Smooth muscle cell (in vitro differentiated cells): Measurements from ENCODE around the gene DHX8. TPM values are rescaled to one million over a fixed set of nuclear protein-coding genes. Genes with fewer than 3 reads are reported as not detected.

Source experiments
- DNase-seq: peaks from one replicate; lab custom pipeline; 2025; ENCODE audit not compliant: unreplicated experiment; lab: John Stamatoyannopoulos, UW
- H2AFZ ChIP-seq: fragments of 200-600 bp; sonication (generic); 2 replicates; pipeline ENCODE4 v1.6.0; 2016; ENCODE audit warnings: antibody characterized with exemption, low read depth, mild to moderate bottlenecking
- H3F3A ChIP-seq: fragments of 200-600 bp; sonication (generic); 2 replicates; pipeline ENCODE4 v1.6.0; 2017; ENCODE audit warnings: antibody characterized with exemption, low read depth
- H3K27ac ChIP-seq: fragments of 200-600 bp; sonication (generic); 2 replicates; pipeline ENCODE4 v1.5.1; 2016; ENCODE audit warnings: low read depth, mild to moderate bottlenecking
- H3K27me3 ChIP-seq: fragments of 200-600 bp; sonication (generic); 2 replicates; pipeline ENCODE4 v1.6.1; 2016; ENCODE audit warnings: low read depth, mild to moderate bottlenecking
- H3K36me3 ChIP-seq: fragments of 200-600 bp; sonication (generic); 2 replicates; pipeline ENCODE4 v1.5.1; 2016; ENCODE audit warnings: low read depth
- H3K4me1 ChIP-seq: fragments of 200-600 bp; sonication (generic); 2 replicates; pipeline ENCODE4 v1.5.1; 2016; ENCODE audit warnings: low read depth
- H3K4me2 ChIP-seq: fragments of 200-600 bp; sonication (generic); 2 replicates; pipeline ENCODE4 v1.6.0; 2016; ENCODE audit warnings: mild to moderate bottlenecking
- H3K4me3 ChIP-seq: fragments of 200-600 bp; sonication (generic); 2 replicates; pipeline ENCODE4 v1.5.1; 2016; ENCODE audit warnings: mild to moderate bottlenecking
- H3K79me2 ChIP-seq: fragments of 200-600 bp; sonication (generic); 2 replicates; pipeline ENCODE4 v1.6.0; 2016; ENCODE audit warnings: low read depth, mild to moderate bottlenecking
- H3K9ac ChIP-seq: fragments of 200-600 bp; sonication (generic); 2 replicates; pipeline ENCODE4 v1.6.0; 2016; ENCODE audit warnings: low read depth
- H3K9me3 ChIP-seq: fragments of 200-600 bp; sonication (generic); replicated peaks from 2 replicates; pipeline ENCODE4 v1.5.1; 2016; ENCODE audit warnings: low read depth
- H4K20me1 ChIP-seq: fragments of 200-600 bp; sonication (generic); 2 replicates; pipeline ENCODE4 v1.6.0; 2016; ENCODE audit warnings: low read depth
- WGBS: methylation state at CpG from one replicate; pipeline ENCODE4 v1.1.7; 2016; ENCODE audit warnings: low lambda C conversion rate; 5-methylcytosine and 5-hydroxymethylcytosine counted together
- polyA plus RNA-seq: library from polyadenylated mRNA; unstranded; fragments of >200 nt; fragmentation: Nextera tagmentation; extraction: Ambion mirVana; gene quantifications from 2 replicates; pipeline ENCODE4 v1.2.1, GENCODE V29; 2016
- total RNA-seq: library from RNA; depleted of rRNA; stranded (reverse); fragments of >200 nt; gene quantifications from 2 replicates; pipeline ENCODE4 v1.2.3, GENCODE V29; 2014
- TF ChIP-seq, protein P1 (sequence below): fragments of 200-600 bp; sonication (generic); IDR thresholded peaks from 2 replicates; pipeline ENCODE4 v1.5.1; 2017; ENCODE audit warnings: borderline replicate concordance, mild to moderate bottlenecking, antibody characterized with exemption; ENCODE audit not compliant: insufficient read depth, poor library complexity, severe bottlenecking

DHX8 gene
- total and polyA plus RNA-seq, 2 experiments from 2014 or later, result 24.4 to 36.9 TPM

DNA sequence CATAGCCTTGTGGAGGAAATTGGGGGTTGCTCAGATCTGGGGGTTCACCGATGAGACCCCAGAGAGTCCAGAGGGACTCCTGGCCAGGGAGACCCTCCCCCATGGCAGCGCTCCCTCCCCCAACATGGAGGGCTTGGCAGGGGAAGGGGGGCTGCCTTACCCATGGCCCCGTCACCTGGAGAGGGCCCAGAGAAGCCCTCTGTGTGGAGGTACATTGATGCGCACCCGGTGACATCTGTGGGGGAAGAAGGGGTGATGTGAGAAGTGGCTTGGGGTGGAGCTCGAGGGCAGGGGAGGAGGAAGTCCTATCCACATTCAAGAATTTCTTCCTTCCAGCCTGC, 46.1 kb downstream of the DHX8 start:
- H3K36me3 ChIP-seq, result peaks cover 3% of the 10 kb centered on the region
- DNase-seq, result no peak
- H3K4me3 ChIP-seq, result peak overlapping the region; percentile 30
- H3F3A ChIP-seq, result peaks cover 3% of the 10 kb centered on the region
- 76% methylated on average over 6 of the region's 6 CpGs for WGBS
- H3K79me2 ChIP-seq, result no peaks in the 10 kb centered on the region
- H4K20me1 ChIP-seq, result no peaks in the 10 kb centered on the region
- peaks cover 18% of the 10 kb centered on the region for H3K4me1 ChIP-seq
- no peaks in the 10 kb centered on the region for H3K27me3 ChIP-seq
- H2AFZ ChIP-seq, result no peak overlapping the region
- H3K9me3 ChIP-seq, result no peaks in the 10 kb centered on the region
- peak overlapping the region; percentile 87 for H3K27ac ChIP-seq
- peak overlapping the region; percentile 74 for H3K4me2 ChIP-seq
- TF ChIP-seq, protein P1, sequence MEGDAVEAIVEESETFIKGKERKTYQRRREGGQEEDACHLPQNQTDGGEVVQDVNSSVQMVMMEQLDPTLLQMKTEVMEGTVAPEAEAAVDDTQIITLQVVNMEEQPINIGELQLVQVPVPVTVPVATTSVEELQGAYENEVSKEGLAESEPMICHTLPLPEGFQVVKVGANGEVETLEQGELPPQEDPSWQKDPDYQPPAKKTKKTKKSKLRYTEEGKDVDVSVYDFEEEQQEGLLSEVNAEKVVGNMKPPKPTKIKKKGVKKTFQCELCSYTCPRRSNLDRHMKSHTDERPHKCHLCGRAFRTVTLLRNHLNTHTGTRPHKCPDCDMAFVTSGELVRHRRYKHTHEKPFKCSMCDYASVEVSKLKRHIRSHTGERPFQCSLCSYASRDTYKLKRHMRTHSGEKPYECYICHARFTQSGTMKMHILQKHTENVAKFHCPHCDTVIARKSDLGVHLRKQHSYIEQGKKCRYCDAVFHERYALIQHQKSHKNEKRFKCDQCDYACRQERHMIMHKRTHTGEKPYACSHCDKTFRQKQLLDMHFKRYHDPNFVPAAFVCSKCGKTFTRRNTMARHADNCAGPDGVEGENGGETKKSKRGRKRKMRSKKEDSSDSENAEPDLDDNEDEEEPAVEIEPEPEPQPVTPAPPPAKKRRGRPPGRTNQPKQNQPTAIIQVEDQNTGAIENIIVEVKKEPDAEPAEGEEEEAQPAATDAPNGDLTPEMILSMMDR, result no peak
- peak overlapping the region; percentile 42 for H3K9ac ChIP-seq

DNA sequence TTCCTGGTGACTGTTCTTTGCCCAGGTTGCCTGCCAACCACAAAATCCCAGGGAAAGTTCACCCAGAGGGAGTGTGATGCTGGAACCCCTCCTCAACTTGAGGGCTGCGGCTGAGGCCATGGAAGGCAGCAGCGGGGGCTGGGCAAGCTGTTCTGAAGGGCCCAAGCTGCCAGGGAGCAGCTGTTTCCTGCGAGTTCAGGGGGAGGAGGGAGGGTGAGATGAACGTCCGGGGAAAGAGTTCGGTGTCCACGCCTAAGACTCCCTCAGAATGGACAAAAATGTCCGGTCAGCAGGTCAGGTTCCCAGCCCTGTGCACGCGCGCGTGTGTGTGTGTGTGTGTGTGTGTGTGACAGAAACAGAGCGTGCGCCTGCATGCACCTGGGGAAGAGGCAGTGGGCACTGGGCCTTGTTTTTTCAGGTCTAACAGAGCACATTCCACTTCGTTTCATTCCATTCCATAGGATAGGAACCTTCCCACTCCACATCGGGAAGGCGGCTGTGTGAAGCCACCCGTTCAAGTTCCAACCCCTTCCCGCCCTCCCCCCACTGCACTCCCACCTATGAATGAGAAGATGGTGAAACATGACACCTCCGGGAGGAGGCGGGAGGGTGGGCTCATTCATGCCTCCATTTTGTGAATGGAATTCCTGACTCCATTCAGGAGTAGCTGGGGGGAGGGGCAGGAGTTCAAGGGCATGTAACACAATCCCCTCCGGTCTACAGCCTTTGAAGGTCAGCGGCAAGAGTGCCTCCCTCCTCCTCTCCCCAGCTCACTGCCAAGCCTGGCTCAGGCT, 46.7 kb downstream of the DHX8 start:
- TF ChIP-seq, protein P1, result no peak
- Histone ChIP-seq H3F3A (peaks cover 3% of the 10 kb centered on the region), H3K4me2 (peak overlapping the region; percentile 74), H3K79me2 (no peaks in the 10 kb centered on the region), H3K9ac (peak overlapping the region; percentile 53), H3K36me3 (peaks cover 3% of the 10 kb centered on the region), H3K27me3 (no peaks in the 10 kb centered on the region), H3K9me3 (no peaks in the 10 kb centered on the region), H3K27ac (peak overlapping the region; percentile 87), H4K20me1 (no peaks in the 10 kb centered on the region), H2AFZ (no peak overlapping the region), H3K4me3 (peak overlapping the region; percentile 30), H3K4me1 (peaks cover 18% of the 10 kb centered on the region)
- WGBS, result 4% methylated on average over 23 of the region's 23 CpGs
- peak; percentile 33 for DNase-seq

DNA sequence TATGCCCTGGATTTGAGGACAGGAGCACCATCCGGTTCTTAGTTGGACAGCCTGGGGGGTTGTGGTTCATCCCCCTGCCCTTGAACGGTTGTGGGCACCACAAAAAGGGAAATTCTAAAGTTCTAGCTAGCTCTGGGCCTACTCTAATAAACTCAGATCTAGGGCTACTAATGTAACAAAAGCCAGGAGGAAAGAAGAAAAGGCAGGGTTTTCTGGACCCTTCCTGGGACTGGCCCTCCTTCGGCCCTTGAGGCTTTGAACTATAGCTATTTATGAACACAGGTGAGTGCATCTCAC, 47.3 kb downstream of the DHX8 start:
- H3K4me2 ChIP-seq, result peak overlapping the region; percentile 74
- no peak overlapping the region for H2AFZ ChIP-seq
- H3K27ac ChIP-seq, result peak overlapping the region; percentile 87

More for the DNA sequence above, 47.3 kb downstream of the DHX8 start:
- TF ChIP-seq, protein P1, result no peak
- WGBS, result 19% methylated on average over 3 of the region's 3 CpGs
- Histone ChIP-seq H3K79me2 (no peaks in the 10 kb centered on the region), H3K9me3 (no peaks in the 10 kb centered on the region), H4K20me1 (no peaks in the 10 kb centered on the region), H3K36me3 (peaks cover 3% of the 10 kb centered on the region), H3K9ac (peak overlapping the region; percentile 53), H3F3A (peaks cover 3% of the 10 kb centered on the region), H3K4me1 (peaks cover 18% of the 10 kb centered on the region), H3K27me3 (no peaks in the 10 kb centered on the region), H3K4me3 (no peak overlapping the region)
- DNase-seq, result no peak
